ENCODE data around the gene ZNF276. TPM values are rescaled to one million over a fixed set of nuclear protein-coding genes. Genes with fewer than 3 reads are reported as not detected.
"Not testable (repeated sequence)": the region's sequence is repeated elsewhere in the genome, so short reads cannot be mapped to it uniquely, and the experiment has no call there.

The ZNF276 gene
- total RNA-seq, 2 donors from 2014 or later = 25.0 to 34.1 TPM

GRCh38 chr16:89761304-89761922, 40.1 kb downstream of the ZNF276 start:
- Histone ChIP-seq H3K4me3 (peak overlapping the region; percentile 49), H3K27me3 (replicated peaks; ENCODE audit: insufficient read depth) (no peaks in the 10 kb centered on the region), H3K4me1 (ENCODE audit: control insufficient read depth in 1 of 2, low read depth in 2 of 2) (no peaks in the 10 kb centered on the region), H3K9me3 (no peaks in the 10 kb centered on the region), H3K27ac (no peak overlapping the region), H3K36me3 (no peaks in the 10 kb centered on the region)
- DNase-seq (ENCODE audit: low spot score) (no peak), ATAC-seq (ENCODE audit: insufficient number of reproducible peaks, low FRiP score, low read depth) (no peak)
- TF ChIP-seq CTCF (IDR thresholded peaks at IDR 0.05) = no peak

DNA sequence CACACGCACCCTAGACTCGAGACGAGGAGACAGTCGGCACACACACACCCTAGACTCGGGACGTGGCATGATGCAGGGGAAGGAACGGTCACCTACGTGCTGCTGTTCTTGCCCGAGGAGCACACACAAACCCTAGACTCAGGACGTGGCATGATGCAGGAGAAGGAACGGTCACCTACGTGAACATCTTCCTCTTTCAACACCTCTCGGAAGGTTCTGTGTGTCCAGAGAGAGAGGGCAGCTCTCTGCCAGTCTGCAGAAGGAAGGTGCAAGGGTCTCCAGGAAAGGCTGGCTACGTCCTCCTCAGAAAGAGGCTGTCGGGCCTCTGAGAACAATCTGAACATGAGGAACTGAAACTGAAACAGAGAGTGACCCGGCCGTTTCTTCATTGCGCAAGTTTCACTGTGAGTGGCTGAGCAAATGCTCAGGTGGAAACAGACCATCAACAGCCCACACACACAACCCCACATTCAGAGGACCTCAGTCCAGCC, 43.4 kb downstream of the ZNF276 start:
- peak; percentile 8 for DNase-seq (ENCODE audit: low spot score)
- H3K27ac ChIP-seq = no peak overlapping the region

GRCh38 chr16:89765292-89765830, 44.0 kb downstream of the ZNF276 start:
- no peak for TF ChIP-seq CTCF (IDR thresholded peaks at IDR 0.05)
- no peaks in the 10 kb centered on the region for H3K4me1 ChIP-seq (ENCODE audit: control insufficient read depth in 1 of 2, low read depth in 2 of 2)
- peak overlapping the region; percentile 48 for H3K4me3 ChIP-seq
- H3K27me3 ChIP-seq (replicated peaks; ENCODE audit: insufficient read depth) = no peaks in the 10 kb centered on the region
- DNase-seq (ENCODE audit: low spot score) (no peak), ATAC-seq (ENCODE audit: insufficient number of reproducible peaks, low FRiP score, low read depth) (no peak)
- no peak overlapping the region for H3K27ac ChIP-seq
- H3K9me3 ChIP-seq = no peaks in the 10 kb centered on the region
- H3K36me3 ChIP-seq = no peaks in the 10 kb centered on the region

More for the DNA sequence above, 43.4 kb downstream of the ZNF276 start:
- Histone ChIP-seq H3K27me3 (replicated peaks; ENCODE audit: insufficient read depth) (no peaks in the 10 kb centered on the region), H3K36me3 (no peaks in the 10 kb centered on the region), H3K4me1 (ENCODE audit: control insufficient read depth in 1 of 2, low read depth in 2 of 2) (no peaks in the 10 kb centered on the region), H3K9me3 (no peaks in the 10 kb centered on the region), H3K4me3 (peak overlapping the region; percentile 48)
- ATAC-seq (ENCODE audit: insufficient number of reproducible peaks, low FRiP score, low read depth) = no peak
- no peak for TF ChIP-seq CTCF (IDR thresholded peaks at IDR 0.05)

GRCh38 chr16:89770367-89770766, 49.0 kb downstream of the ZNF276 start:
- no peak overlapping the region for H3K4me3 ChIP-seq
- H3K4me1 ChIP-seq (ENCODE audit: control insufficient read depth in 1 of 2, low read depth in 2 of 2) = no peaks in the 10 kb centered on the region
- H3K36me3 ChIP-seq = no peaks in the 10 kb centered on the region
- H3K9me3 ChIP-seq = no peaks in the 10 kb centered on the region
- H3K27ac ChIP-seq = no peak overlapping the region
- H3K27me3 ChIP-seq (replicated peaks; ENCODE audit: insufficient read depth) = no peaks in the 10 kb centered on the region
- ATAC-seq (ENCODE audit: insufficient number of reproducible peaks, low FRiP score, low read depth) (no peak), DNase-seq (ENCODE audit: low spot score) (no peak)
- TF ChIP-seq CTCF (IDR thresholded peaks at IDR 0.05) = no peak

GRCh38 chr16:89775223-89775622, 53.9 kb downstream of the ZNF276 start:
- no peak for TF ChIP-seq CTCF (IDR thresholded peaks at IDR 0.05)
- DNase-seq (ENCODE audit: low spot score) = no peak
- no peak for ATAC-seq (ENCODE audit: insufficient number of reproducible peaks, low FRiP score, low read depth)

DNA sequence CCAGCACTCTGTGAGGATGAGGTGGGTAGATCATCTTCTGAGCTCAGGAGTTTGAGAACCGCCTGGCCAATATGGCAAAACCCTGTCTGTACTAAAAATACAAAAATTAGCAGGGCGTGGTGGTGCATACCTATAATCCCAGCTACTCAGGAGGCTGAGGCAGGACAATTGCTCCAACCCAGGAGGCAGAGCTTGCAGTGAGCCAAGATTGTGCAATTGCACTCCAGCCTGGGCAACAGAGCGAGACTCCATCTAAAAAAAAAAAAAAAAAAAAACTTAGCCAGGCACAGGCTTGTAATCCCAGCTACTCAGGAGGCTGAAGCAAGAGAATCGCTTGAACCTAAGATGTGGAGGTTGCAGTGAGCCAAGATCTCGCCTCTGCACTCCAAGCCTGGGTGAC, 56.9 kb downstream of the ZNF276 start:
- not testable (repeated sequence) for H3K4me1 ChIP-seq (ENCODE audit: control insufficient read depth in 1 of 2, low read depth in 2 of 2); DNase-seq (ENCODE audit: low spot score); ATAC-seq (ENCODE audit: insufficient number of reproducible peaks, low FRiP score, low read depth); H3K27me3 ChIP-seq (replicated peaks; ENCODE audit: insufficient read depth); H3K9me3 ChIP-seq; H3K4me3 ChIP-seq; H3K36me3 ChIP-seq; H3K27ac ChIP-seq

More at GRCh38 chr16:89775223-89775622, 53.9 kb downstream of the ZNF276 start:
- Histone ChIP-seq H3K36me3 (no peaks in the 10 kb centered on the region), H3K9me3 (no peaks in the 10 kb centered on the region), H3K4me1 (ENCODE audit: control insufficient read depth in 1 of 2, low read depth in 2 of 2) (no peaks in the 10 kb centered on the region), H3K27me3 (replicated peaks; ENCODE audit: insufficient read depth) (no peaks in the 10 kb centered on the region), H3K27ac (no peak overlapping the region), H3K4me3 (no peak overlapping the region)
